ENCODE data around the gene NAA11.
"Not testable (repeated sequence)": the region's sequence is repeated elsewhere in the genome, so short reads cannot be mapped to it uniquely, and the experiment has no call there.

NAA11 gene

GRCh38 chr4:79308137-79308536 is 17.7 kb downstream of the NAA11 start:
- DNase-seq (ENCODE audit: low spot score), result no peak

- DNase-seq (ENCODE audit: low spot score), result no peak
Measured at GRCh38 chr4:79306795-79307194, 19.1 kb downstream of the NAA11 start.

GRCh38 chr4:79300280-79300679 is 25.6 kb downstream of the NAA11 start:
- no peak for DNase-seq (ENCODE audit: low spot score)

- no peak for DNase-seq (ENCODE audit: low spot score)
Measured at GRCh38 chr4:79298484-79298883, 27.4 kb downstream of the NAA11 start.

GRCh38 chr4:79298027-79298426 is 27.8 kb downstream of the NAA11 start:
- no peak for DNase-seq (ENCODE audit: low spot score)

GRCh38 chr4:79297479-79297878 is 28.4 kb downstream of the NAA11 start:
- no peak for DNase-seq (ENCODE audit: low spot score)

GRCh38 chr4:79296768-79297428 is 29.0 kb downstream of the NAA11 start:
- no peak for DNase-seq (ENCODE audit: low spot score)

GRCh38 chr4:79295086-79295485 is 30.8 kb downstream of the NAA11 start:
- no peak for DNase-seq (ENCODE audit: low spot score)

GRCh38 chr4:79294064-79294463 is 31.8 kb downstream of the NAA11 start:
- DNase-seq (ENCODE audit: low spot score), result no peak

GRCh38 chr4:79292008-79292407 is 33.9 kb downstream of the NAA11 start:
- DNase-seq (ENCODE audit: low spot score), result no peak

GRCh38 chr4:79290376-79290775 is 35.5 kb downstream of the NAA11 start:
- DNase-seq (ENCODE audit: low spot score), result no peak

- no peak for DNase-seq (ENCODE audit: low spot score)
Measured at GRCh38 chr4:79288185-79288584, 37.7 kb downstream of the NAA11 start.

- no peak for DNase-seq (ENCODE audit: low spot score)
Measured at GRCh38 chr4:79287718-79288117, 38.1 kb downstream of the NAA11 start.

GRCh38 chr4:79287076-79287475 is 38.8 kb downstream of the NAA11 start:
- DNase-seq (ENCODE audit: low spot score), result no peak

- DNase-seq (ENCODE audit: low spot score), result no peak
Measured at GRCh38 chr4:79281566-79282359, 44.1 kb downstream of the NAA11 start.

GRCh38 chr4:79277467-79277866 is 48.4 kb downstream of the NAA11 start:
- not testable (repeated sequence) for DNase-seq (ENCODE audit: low spot score)

- DNase-seq (ENCODE audit: low spot score), result no peak
Measured at GRCh38 chr4:79273915-79274314, 51.9 kb downstream of the NAA11 start.

- no peak for DNase-seq (ENCODE audit: low spot score)
Measured at GRCh38 chr4:79272761-79273160, 53.1 kb downstream of the NAA11 start.

GRCh38 chr4:79272126-79272525 is 53.7 kb downstream of the NAA11 start:
- DNase-seq (ENCODE audit: low spot score), result no peak

- DNase-seq (ENCODE audit: low spot score), result no peak
Measured at GRCh38 chr4:79267671-79268070, 58.2 kb downstream of the NAA11 start.
